Measurements from ENCODE around the gene SLC22A5. TPM values are rescaled to one million over a fixed set of nuclear protein-coding genes. Genes with fewer than 3 reads are reported as not detected.

Gene SLC22A5
- total and polyA plus RNA-seq, 7 experiments from 2014 or later: 1.8 to 10.8 (median 6.9) TPM

Small RNA genes within 50 kb of the gene (microRNA-seq; reads per million reads assigned to microRNA genes)
- not detected for gene MIR3936 (ENCODE audit: borderline microRNAs expressed)

Other genes with a start within 250 kb of the SLC22A5 start
- 10 to 100 TPM in 1 of 5 experiments, 1 to 10 TPM in 1, under 1 TPM in 2, not detected in 1; 0.30 to 23.9 (median 0.99) TPM for gene P4HA2, start 141.9 kb upstream of the SLC22A5 start, total RNA-seq
- not detected for gene P4HA2, start 141.9 kb upstream of the SLC22A5 start, polyA plus RNA-seq
- gene PDLIM4, start 112.0 kb upstream of the SLC22A5 start, total RNA-seq: under 1 TPM in 1 of 5 experiments, not detected in 4; 0.99 TPM
- not detected for gene PDLIM4, start 112.0 kb upstream of the SLC22A5 start, polyA plus RNA-seq
- gene SLC22A4, start 75.3 kb upstream of the SLC22A5 start, total RNA-seq: 1 to 10 TPM in 2 of 5 experiments, under 1 TPM in 1, not detected in 2; 0.29 to 7.5 (median 1.1) TPM
- not detected for gene SLC22A4, start 75.3 kb upstream of the SLC22A5 start, polyA plus RNA-seq
- gene IRF1, start 121.1 kb downstream of the SLC22A5 start, total RNA-seq: 100 to 1,000 TPM; 118 to 632 (median 549) TPM
- gene IRF1, start 121.1 kb downstream of the SLC22A5 start, polyA plus RNA-seq: 100 to 1,000 TPM; 148 to 174 TPM
- 1 to 10 TPM in 1 of 5 experiments, not detected in 4; 1.2 TPM for gene IL5, start 173.8 kb downstream of the SLC22A5 start, total RNA-seq
- gene IL5, start 173.8 kb downstream of the SLC22A5 start, polyA plus RNA-seq: not detected
- gene RAD50, start 187.3 kb downstream of the SLC22A5 start, total RNA-seq: 10 to 100 TPM; 18.0 to 35.4 (median 32.2) TPM
- gene RAD50, start 187.3 kb downstream of the SLC22A5 start, polyA plus RNA-seq: 10 to 100 TPM; 14.8 to 25.2 TPM

All from naive thymus-derived CD4-positive, alpha-beta T cell (primary cell).